GM18526 (cell line): Measurements from ENCODE around the gene FAHD1.

Experiments
- POLR2A ChIP-seq: IDR thresholded peaks from 3 replicates; pipeline ENCODE4 v1.6.1; 2011; ENCODE audit not compliant: insufficient read length; ENCODE audit errors: extremely low read depth

FAHD1 gene

DNA sequence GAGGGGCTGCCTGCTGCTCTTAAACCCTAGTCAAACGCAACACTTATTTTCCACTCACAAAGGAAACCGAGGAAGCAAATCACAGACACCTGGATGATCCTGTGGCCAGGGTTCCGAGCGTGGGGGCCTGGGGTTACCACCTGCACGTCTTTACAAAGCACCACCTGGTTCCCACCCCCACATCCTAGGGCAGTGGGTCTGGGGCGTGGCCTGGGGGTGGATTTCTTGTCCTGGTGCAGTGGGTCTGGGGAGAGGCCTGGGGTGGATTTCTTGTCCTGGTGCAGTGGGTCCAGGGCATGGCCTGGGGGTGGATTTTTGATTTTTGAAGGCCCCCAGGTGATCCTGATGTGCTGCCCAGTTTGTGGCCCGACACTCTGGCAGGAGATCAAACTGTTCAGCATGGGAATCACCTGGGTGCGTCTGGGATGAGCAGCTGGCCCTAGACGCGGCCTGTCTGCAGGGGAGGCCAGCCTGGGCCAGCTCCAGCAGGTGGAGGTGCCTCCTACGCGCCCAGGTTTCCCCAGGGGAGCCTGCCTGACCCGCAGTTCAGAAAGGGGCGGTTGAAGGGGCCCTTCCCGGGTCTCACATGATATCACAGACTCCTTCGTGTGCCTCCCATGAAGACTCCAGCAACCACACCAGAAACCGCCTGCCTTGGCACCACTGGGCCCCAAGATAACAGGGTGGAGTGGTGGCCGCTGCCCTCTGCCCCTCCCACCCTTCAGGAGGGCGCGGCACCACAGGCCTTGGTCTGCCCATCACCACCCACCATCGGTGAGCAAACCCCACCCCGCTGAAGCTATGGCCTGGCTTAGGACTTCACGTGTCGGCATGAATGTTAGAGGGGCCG is 6.7 kb upstream of the FAHD1 start:
- TF ChIP-seq POLR2A: no peak

- TF ChIP-seq POLR2A: no peak
Measured at GRCh38 chr16:1820946-1821290, 6.1 kb upstream of the FAHD1 start.

DNA sequence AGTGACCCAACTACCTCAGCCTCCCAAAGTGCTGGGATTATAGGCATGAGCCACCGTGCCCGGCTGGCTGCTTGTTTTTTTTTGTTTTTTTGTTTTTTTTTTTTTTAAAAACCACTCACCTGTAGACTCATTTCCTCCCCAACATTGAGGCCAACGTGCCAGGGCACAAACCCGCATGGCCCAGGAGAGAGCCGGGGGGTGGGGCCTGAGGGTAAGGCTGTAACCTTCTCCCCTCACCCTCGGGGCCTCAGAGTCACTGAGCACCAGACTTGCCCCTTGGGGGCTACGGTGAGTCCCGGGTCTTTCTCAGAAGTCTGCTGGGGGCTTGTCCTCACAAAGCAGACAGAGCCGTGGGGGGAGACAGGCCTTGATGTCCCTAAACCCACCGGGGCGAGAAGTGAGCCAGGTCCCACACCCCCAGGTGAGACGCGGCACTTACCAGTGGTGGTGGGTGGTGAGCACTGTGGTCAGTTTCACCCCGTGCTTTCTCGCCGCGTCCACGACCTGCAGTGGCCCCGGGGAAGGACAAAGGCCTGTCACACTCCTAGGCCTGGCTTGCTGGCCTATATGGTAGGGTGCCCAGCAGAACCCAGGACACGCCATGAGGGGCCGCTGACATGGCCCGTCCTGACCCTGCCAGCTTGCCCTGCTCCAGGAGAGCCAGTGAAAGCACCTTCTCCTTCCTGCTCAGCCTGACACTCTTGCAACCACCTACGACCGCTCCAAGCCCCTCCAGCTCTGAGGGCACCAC is 5.0 kb upstream of the FAHD1 start:
- no peak for TF ChIP-seq POLR2A

DNA sequence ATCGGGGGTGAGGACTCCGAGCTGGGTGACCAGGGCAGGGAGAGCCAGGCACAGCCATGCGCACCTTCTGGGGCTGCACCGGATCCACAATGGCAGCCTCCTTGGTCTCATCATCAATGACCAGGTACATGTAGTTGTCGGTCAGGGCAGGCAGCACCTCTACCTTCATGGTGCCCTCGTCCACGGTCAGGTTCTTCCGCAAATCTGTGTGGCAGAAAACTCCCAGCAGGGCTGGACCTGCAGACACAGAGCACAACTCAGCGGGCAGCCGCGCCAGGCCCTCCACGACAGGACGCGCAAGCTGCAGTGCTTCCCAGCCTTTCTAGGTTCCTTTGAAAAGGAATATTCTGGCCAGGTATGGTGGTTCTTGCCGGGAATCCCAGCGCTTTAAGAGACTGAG is 4.2 kb upstream of the FAHD1 start:
- no peak for TF ChIP-seq POLR2A

DNA sequence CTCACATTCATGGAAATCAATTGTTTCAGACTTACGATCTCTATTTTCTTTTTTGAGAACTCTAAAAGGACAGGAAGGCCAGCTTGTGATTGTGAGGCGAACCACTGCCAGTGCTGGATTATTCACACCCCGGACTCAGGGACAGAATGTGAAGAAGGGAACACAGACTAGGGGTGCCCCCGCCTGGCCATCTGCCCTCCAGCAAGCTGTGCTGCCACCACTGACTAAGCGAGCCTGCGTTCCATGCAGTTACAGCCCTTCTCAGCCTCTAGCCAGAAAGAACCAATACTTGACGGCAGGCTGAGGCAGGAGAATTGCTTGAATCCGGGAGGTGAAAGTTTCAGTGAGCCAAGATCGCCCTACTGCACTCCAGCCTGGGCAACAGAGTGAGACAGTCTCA is 3.2 kb upstream of the FAHD1 start:
- no peak for TF ChIP-seq POLR2A

DNA sequence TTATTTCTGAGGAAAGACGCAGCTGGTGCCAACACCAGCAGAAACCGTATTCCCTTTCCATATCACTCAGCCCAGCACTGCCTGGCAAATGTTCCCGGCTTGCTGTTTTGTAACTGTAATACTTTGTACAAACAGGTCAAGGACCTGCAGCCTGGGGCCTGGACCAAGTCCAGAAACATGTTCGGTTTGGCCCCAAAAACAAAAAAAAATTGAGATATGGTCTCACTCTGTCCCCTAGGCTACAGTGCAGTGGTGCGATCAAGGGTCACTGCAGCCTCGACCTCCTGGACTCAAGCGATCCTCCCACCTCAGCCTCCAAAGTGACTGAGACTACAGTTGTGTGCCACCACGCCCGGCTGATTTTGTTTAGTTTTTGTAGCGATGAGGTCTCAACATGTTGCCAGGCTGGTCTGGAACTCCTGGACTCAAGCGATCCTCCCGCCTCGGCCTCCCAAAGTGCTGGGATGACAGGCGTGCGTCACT is 1.6 kb upstream of the FAHD1 start:
- TF ChIP-seq POLR2A: no peak

DNA sequence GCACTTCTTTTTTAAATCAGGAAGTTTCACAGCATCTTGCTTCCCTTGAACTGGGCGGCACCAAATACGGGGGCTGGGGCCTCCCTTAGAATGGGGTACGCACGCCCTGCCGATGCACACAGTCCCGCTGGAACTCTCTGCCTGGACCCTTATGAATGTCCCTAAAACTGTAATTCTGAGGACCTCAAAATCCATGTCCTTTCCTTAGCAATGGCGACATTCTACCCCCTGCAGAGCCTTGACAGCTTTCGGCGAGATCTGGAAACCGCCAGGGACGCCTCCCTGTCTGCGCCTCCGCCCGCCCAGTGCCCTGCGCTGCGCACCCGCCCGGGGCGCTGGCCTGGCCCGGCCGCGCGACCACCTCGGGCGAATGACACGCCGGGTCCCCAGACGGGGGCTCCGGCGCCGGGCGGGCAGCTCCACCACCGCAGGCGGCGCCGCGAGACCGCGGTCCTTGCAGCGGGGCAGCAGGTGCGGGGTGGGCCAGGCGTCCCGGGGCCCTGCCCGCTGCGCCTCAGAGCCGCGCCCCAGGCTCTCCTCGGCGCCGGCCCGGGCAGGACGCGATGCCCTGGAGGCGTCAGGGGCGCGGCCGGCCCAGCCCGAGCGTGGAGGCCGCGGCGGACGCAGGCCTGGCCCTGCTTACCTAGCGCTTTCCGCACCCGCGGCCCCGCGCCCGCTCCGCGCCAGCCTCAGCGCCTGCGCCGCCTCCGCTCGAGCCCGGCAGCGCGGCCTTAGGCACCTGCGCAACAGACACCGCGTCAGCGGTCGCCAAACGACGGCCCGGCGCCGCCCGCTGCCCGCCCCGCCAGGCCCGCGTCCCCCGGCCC is 929 bp upstream of the FAHD1 start:
- peak; percentile 24 for TF ChIP-seq POLR2A

DNA sequence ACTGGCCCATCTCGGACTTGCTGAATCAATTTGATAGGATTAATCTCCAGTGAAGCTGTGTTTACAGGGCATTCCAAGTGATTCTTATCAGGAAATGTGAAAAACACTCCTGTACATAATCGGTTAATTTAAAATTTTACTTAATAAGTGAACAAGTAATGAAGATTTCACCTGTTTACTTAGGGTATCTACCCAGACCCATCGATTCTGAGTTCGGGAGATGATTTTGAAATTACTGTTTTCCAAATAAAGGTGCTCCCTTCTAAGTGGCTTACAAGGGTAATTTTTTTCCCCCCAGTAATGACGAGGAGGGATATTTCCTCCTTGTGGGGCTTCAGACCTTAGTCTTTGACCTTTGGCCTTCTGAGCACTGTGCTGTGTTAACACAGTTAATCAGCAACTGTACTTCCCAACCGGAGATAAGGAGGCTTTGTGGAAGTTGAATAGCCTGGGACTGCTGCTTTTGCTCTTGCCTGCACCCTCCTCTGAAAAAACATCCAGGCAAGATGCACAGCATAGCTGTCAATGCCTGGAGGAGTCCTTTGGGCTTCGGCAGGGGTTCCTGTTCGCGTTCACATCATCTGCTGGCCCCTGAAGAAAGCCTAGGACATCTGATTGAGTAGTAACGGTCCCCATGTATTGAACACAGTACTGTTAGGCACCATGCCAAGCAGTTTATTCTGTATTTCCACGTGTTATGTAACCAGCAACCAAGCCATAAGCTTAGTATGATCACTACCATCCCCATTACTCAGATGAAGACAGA is 1.8 kb downstream of the FAHD1 start:
- TF ChIP-seq POLR2A: no peak

GRCh38 chr16:1830213-1830612 is 3.2 kb downstream of the FAHD1 start:
- TF ChIP-seq POLR2A: no peak

- no peak for TF ChIP-seq POLR2A
Measured at GRCh38 chr16:1831186-1832075, 4.4 kb downstream of the FAHD1 start.

GRCh38 chr16:1832838-1833454 is 5.9 kb downstream of the FAHD1 start:
- no peak for TF ChIP-seq POLR2A

DNA sequence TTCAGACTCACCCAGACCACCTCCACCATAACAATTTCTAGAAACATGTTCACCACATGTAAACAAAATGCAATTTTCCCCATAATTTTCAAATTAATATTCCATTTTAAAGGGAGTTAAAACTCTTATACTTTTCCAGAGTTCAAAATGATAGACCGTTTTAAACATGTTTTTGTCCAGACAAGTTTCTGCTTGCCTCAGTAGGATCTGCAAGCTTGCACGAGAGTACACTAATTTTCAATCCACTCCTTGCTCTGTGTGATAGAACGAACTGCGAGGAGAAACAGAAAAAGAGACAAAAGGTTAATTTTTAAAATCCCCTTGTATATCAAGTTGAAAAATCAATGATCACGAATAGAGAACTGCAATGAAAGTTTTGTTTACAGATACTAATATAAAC is 7.1 kb downstream of the FAHD1 start:
- no peak for TF ChIP-seq POLR2A

DNA sequence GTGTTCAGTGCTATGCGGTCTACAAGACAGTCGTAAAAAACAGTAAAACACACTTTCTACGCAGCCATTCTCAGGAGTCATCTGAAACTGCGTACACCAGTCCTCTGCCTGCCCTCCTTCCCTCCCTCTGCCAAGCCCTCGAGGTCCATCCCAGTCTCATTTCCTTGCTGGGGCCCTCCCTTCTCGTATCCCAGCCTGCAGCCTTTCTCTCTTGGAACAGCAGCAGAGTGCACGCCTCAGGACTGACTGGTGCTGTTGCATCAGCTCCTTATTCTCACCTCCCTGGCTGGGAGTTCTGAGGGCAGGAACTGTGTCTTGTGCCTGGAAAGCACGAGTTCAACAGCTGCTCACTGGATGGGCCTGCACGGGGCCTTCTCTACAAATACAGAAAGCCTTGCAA is 12.5 kb downstream of the FAHD1 start:
- no peak for TF ChIP-seq POLR2A

DNA sequence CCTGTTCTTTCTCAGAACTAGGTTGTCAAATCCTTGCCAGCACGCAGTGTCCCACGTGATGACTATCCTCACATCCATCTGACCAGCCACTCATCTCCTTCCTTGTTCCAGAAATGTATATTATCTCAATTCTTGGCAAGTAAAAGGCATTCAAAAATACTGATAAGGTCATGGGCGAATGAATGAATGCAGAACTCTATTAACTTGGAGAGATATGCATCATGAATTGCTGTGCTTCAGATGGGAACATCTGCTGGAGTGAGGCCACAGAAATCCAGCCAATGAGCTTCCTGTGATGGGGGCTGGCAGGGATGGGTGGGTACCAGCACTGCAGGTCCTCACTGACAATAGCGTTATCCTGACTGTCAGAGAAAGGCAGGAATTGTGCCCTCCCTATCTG is 19.0 kb downstream of the FAHD1 start:
- TF ChIP-seq POLR2A: no peak

DNA sequence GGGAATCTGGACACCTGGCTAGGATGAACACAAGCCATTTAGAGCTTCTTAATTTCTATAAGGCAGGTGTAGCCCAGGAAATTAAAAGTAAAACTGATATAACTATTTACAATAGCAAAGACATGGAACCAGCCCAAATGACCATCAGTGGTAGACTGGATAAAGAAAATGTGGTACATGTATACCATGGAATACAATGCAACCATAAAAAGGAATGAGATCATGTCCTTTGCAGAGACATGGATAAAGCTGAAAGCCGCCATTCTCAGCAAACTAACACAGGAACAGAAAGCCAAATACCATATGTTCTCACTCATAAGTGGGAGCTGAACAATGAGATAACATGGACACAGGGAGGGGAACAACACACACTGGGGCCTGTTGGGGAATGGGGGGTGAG is 19.4 kb downstream of the FAHD1 start:
- TF ChIP-seq POLR2A: no peak
